Pancreas (tissue), 10 donors: ENCODE measurements around the gene FRZB. TPM values are rescaled to one million over a fixed set of nuclear protein-coding genes. Genes with fewer than 3 reads are reported as not detected.

Experiments
- ATAC-seq, 4 donors: fragments of 200-7000 bp; cut with Tn5 transposase; one replicate each; pipeline versions ENCODE4 v1.8.0 to v1.9.1; 2020; ENCODE audit warnings: mild to moderate bottlenecking in 4 of 4, moderate library complexity in 4 of 4
- DNase-seq, 6 donors: peaks; one replicate each; pipeline ENCODE4 v3.0.0-alpha.2; 2020
- FAIRE-seq: peaks from 2 replicates; lab custom pipeline; 2012; peaks lifted over from hg19 to GRCh38; lab: Jason Lieb, UNC
- H3K27ac ChIP-seq, 4 donors: fragments of 200-600 bp; sonication (generic); 1 replicate in 3 of 4; 2 replicates in 1 of 4; pipeline versions ENCODE4 v1.5.0 to v1.8.0; 2020
- H3K27me3 ChIP-seq, 4 donors: fragments of 200-600 bp; one replicate each; pipeline ENCODE4 v1.8.0; 2021
- H3K36me3 ChIP-seq, 3 donors: fragments of 200-600 bp; sonication (generic) in 1 of 3; one replicate each; pipeline versions ENCODE4 v1.5.0 to v1.8.0; 2020 to 2021
- H3K4me1 ChIP-seq, 3 donors: fragments of 200-600 bp; one replicate each; pipeline ENCODE4 v1.8.0; 2021
- H3K4me3 ChIP-seq, 4 donors: fragments of 200-600 bp; sonication (generic) in 2 of 4; one replicate each; pipeline versions ENCODE4 v1.5.0 to v1.8.0; 2020 to 2021
- H3K9me3 ChIP-seq, 4 donors: fragments of 200-600 bp; one replicate each; pipeline ENCODE4 v1.8.0; 2021
- CTCF ChIP-seq, 4 donors: fragments of 200-600 bp; sonication (generic) in 3 of 4; IDR thresholded peaks; one replicate each; pipeline versions ENCODE4 v1.5.0 to v1.8.0; 2021; ENCODE audit warnings: antibody characterized with exemption in 4 of 4
- WGBS, 2 donors: extraction: QIAGEN DNeasy Blood & Tissue Kit; methylation state at CpG; one replicate each; pipeline ENCODE4 v1.1.7; 2013; 5-methylcytosine and 5-hydroxymethylcytosine counted together
- intact Hi-C, 3 donors: fragments of 100-400 bp; cut with DNase I; formaldehyde crosslinking; loops; one replicate each; pipeline versions ENCODE4 v1.11.1 to v1.14.2; 2022
- polyA plus RNA-seq, 2 donors: library from polyadenylated mRNA; stranded (reverse); fragments of 200-250 nt; gene quantifications; one replicate each; pipeline ENCODE4 v1.2.3, GENCODE V29; 2013
- total RNA-seq, 6 donors: library from RNA; stranded (reverse); fragmentation: NEBNext Ultra II Directional in 4 of 6; extraction: Animal tissue kit (Norgen Biotek cat#: 25700) in 4 of 6; gene quantifications; one replicate each; pipeline versions ENCODE4 v1.2.1 to v1.2.4, GENCODE V29; 2021 to 2023
- donor health status: healthy with polysubstance abuse.
- donor health status: DM: no; HTN: no; CAD: no; lungs with moderate emphysema.
- donor health status: DM: no; HTN: no; CAD: no.
- donor health status: control.
- donor health status: control.
- donor health status: Bipolar disorder and iron deficiency.
- donor health status: DM: yes; HTN: yes; CAD: no.
- donor health status: DM: no; HTN: no; CAD: no.
- donor health status: DM: no; HTN: no; CAD: no.
- donor health status: DM: yes; HTN: yes; CAD: no.

Gene FRZB
- total and polyA plus RNA-seq, 8 donors: 0.35 to 3.5 (median 0.78) TPM

DNA sequence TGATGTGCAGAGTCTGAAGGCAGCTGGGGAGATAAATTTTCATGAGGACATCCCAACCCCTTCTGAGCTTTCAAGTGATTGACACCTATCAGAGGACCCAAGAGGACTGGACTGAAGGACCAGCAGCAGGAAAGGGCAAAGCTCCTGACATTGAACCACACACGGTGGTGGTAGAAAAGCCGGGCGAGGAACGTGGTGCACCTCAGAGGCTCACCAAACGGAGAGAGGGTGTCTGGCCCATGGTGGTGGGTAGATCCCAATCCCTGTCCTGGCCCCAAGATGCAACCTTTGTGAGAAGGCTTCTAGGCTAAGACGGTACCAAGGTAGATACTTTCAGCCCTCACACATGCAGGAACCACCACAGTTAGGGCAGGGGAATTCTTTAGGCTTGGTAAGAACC lies 52.1 kb downstream of the FRZB start:
- H3K27me3 ChIP-seq: no peaks in the 10 kb centered on the region
- no peak for ATAC-seq
- no peak overlapping the region for H3K4me3 ChIP-seq
- 78 to 82% methylated on average over 6 of the region's 6 CpGs for WGBS, 2 donors
- no peaks in the 10 kb centered on the region for H3K9me3 ChIP-seq
- H3K36me3 ChIP-seq: no peaks in the 10 kb centered on the region
- no peak for DNase-seq
- intact Hi-C loops: no loop called here
- H3K4me1 ChIP-seq: peaks cover 0 to 9% (median 6%) of the 10 kb centered on the region in 3 donors
- H3K27ac ChIP-seq: no peak overlapping the region
- FAIRE-seq: no peak
- TF ChIP-seq CTCF (IDR thresholded peaks at IDR 0.05): no peak

- 39 to 54% methylated on average over 3 of the region's 3 CpGs for WGBS, 2 donors
- DNase-seq: no peak
- H3K9me3 ChIP-seq: no peaks in the 10 kb centered on the region
- no peaks in the 10 kb centered on the region for H3K36me3 ChIP-seq
- FAIRE-seq: no peak
- H3K4me3 ChIP-seq: no peak overlapping the region
- H3K27me3 ChIP-seq: no peaks in the 10 kb centered on the region
- ATAC-seq: no peak
- no peaks in the 10 kb centered on the region for H3K4me1 ChIP-seq
- H3K27ac ChIP-seq: no peak overlapping the region
- intact Hi-C loops: no loop called here
- TF ChIP-seq CTCF (IDR thresholded peaks at IDR 0.05): no peak
Measured at GRCh38 chr2:182810087-182810486, 56.4 kb downstream of the FRZB start.

GRCh38 chr2:182807319-182807718 lies 59.1 kb downstream of the FRZB start:
- Histone ChIP-seq H3K27ac (no peak overlapping the region), H3K9me3 (no peaks in the 10 kb centered on the region), H3K36me3 (no peaks in the 10 kb centered on the region), H3K27me3 (no peaks in the 10 kb centered on the region), H3K4me1 (no peaks in the 10 kb centered on the region), H3K4me3 (no peak overlapping the region)
- no peak for ATAC-seq
- intact Hi-C loops: no loop called here
- no peak for TF ChIP-seq CTCF (IDR thresholded peaks at IDR 0.05)
- WGBS, 2 donors: 60 to 61% methylated on average over 3 of the region's 3 CpGs
- no peak for FAIRE-seq
- no peak for DNase-seq

- no peak for TF ChIP-seq CTCF (IDR thresholded peaks at IDR 0.05)
- Histone ChIP-seq H3K4me1 (no peaks in the 10 kb centered on the region), H3K27ac (no peak overlapping the region), H3K27me3 (no peaks in the 10 kb centered on the region), H3K36me3 (no peaks in the 10 kb centered on the region), H3K9me3 (no peaks in the 10 kb centered on the region), H3K4me3 (no peak overlapping the region)
- intact Hi-C loops: no loop called here
- no peak for ATAC-seq
- 68 to 75% methylated on average over 5 of the region's 5 CpGs for WGBS, 2 donors
- no peak for DNase-seq
- FAIRE-seq: no peak
Measured at GRCh38 chr2:182804128-182804527, 62.3 kb downstream of the FRZB start.

DNA sequence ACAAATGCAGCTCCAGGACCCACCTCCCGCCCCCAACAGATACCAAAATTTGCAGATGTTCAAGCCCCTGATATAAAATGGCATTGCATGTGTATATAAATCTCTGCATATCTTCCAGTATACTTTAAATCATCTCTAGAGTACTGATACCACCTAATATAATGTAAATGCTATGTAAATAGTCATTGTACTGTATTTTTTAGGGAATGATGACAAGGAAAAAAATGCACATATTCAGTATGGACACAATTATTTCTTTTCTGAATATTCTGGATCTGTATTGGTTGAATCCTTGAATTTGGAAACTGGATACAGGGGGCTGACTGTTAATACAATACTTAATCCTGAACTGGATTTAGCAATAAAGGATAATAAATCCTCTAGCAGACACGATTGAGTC lies 67.7 kb downstream of the FRZB start:
- no peak for DNase-seq
- no peaks in the 10 kb centered on the region for H3K36me3 ChIP-seq
- no peak overlapping the region for H3K27ac ChIP-seq
- H3K4me1 ChIP-seq: no peaks in the 10 kb centered on the region
- TF ChIP-seq CTCF (IDR thresholded peaks at IDR 0.05): no peak
- intact Hi-C loops: no loop called here
- no peak for ATAC-seq
- 52 to 54% methylated on average over 2 of the region's 2 CpGs for WGBS, 2 donors
- no peak for FAIRE-seq
- no peaks in the 10 kb centered on the region for H3K27me3 ChIP-seq
- H3K9me3 ChIP-seq: no peaks in the 10 kb centered on the region
- no peak overlapping the region for H3K4me3 ChIP-seq
